H1 (cell line): Measurements from ENCODE around the gene GALNT2. TPM values are rescaled to one million over a fixed set of nuclear protein-coding genes. Genes with fewer than 3 reads are reported as not detected.

Experiments used
- CTCF ChIA-PET: fragments of 300-600 bp; sonication (Branson Sonifier 250); formaldehyde crosslinking; loops from one replicate; lab custom pipeline; 2021; ENCODE audit not compliant: partially characterized antibody; lab: Charles Lee
- POLR2A ChIA-PET: fragments of 300-600 bp; sonication (Branson Sonifier 250); formaldehyde crosslinking; loops from one replicate; lab custom pipeline; 2021; ENCODE audit warnings: inconsistent platforms; ENCODE audit not compliant: partially characterized antibody; lab: Charles Lee
- DNase-seq, 2 experiments: peaks; one replicate each; pipeline versions ENCODE4 v3.0.0 to v3.0.0-alpha.2; 2010 to 2022; ENCODE audit warnings: low spot score in 2 of 2, low read depth in 1 of 2, mixed read lengths in 1 of 2
- FAIRE-seq: peaks from 2 replicates; lab custom pipeline; 2011; peaks lifted over from hg19 to GRCh38; lab: Jason Lieb, UNC
- H2AFZ ChIP-seq: 2 replicates; pipeline ENCODE4 v1.8.1; 2012; ENCODE audit warnings: low read length, inconsistent platforms
- H2AK5ac ChIP-seq: 2 replicates; pipeline ENCODE4 v1.6.1; 2013; ENCODE audit warnings: low read depth, low read length
- H2BK120ac ChIP-seq: replicated peaks from 2 replicates; pipeline ENCODE3; 2013; ENCODE audit warnings: low read depth, low read length, inconsistent platforms
- H2BK12ac ChIP-seq: 2 replicates; pipeline ENCODE4 v1.6.1; 2013; ENCODE audit warnings: low read depth, low read length
- H2BK15ac ChIP-seq: 2 replicates; pipeline ENCODE4 v1.6.1; 2013; ENCODE audit warnings: low read length
- H2BK20ac ChIP-seq: 2 replicates; pipeline ENCODE4 v1.6.1; 2013; ENCODE audit warnings: low read length
- H2BK5ac ChIP-seq: 2 replicates; pipeline ENCODE4 v1.6.1; 2013; ENCODE audit warnings: low read depth, low read length
- H3K14ac ChIP-seq: 2 replicates; pipeline ENCODE4 v1.6.1; 2013; ENCODE audit warnings: inconsistent platforms; ENCODE audit not compliant: insufficient read length
- H3K18ac ChIP-seq: 2 replicates; pipeline ENCODE4 v1.6.1; 2013; ENCODE audit warnings: low read length; ENCODE audit errors: extremely low read depth
- H3K23ac ChIP-seq: 2 replicates; pipeline ENCODE4 v1.6.1; 2013; ENCODE audit warnings: inconsistent platforms; ENCODE audit not compliant: insufficient read length
- H3K23me2 ChIP-seq: 2 replicates; pipeline ENCODE4 v1.6.1; 2013; ENCODE audit warnings: low read depth, low read length
- H3K27ac ChIP-seq: 2 replicates; pipeline ENCODE4 v1.6.1; 2011; ENCODE audit warnings: low read depth, low read length, inconsistent platforms
- H3K27me3 ChIP-seq, 4 experiments: replicated peaks in 1 of 4; 1 replicate in 1 of 4; 2 replicates in 3 of 4; pipeline versions ENCODE4 v1.6.1 to v1.8.1; 2011 to 2013; ENCODE audit warnings: low read length in 3 of 4, mild to moderate bottlenecking in 3 of 4, inconsistent platforms in 2 of 4, mixed read lengths in 2 of 4, moderate library complexity in 1 of 4; ENCODE audit not compliant: control insufficient read depth in 3 of 4, insufficient read depth in 3 of 4; ENCODE audit errors: extremely low read depth in 1 of 4
- H3K36me3 ChIP-seq, 4 experiments: 2 replicates each; pipeline versions ENCODE4 v1.6.1 to v1.8.1; 2011 to 2013; ENCODE audit warnings: mild to moderate bottlenecking in 4 of 4, low read length in 3 of 4, moderate library complexity in 2 of 4, control low read depth in 1 of 4, inconsistent platforms in 1 of 4; ENCODE audit not compliant: insufficient read depth in 4 of 4, control insufficient read depth in 2 of 4
- H3K4ac ChIP-seq: replicated peaks from 2 replicates; pipeline ENCODE3; 2013; ENCODE audit warnings: low read length, low read depth, mixed read lengths, inconsistent platforms; ENCODE audit not compliant: insufficient read length
- H3K4me1 ChIP-seq, 4 experiments: replicated peaks in 1 of 4; 1 replicate in 1 of 4; 2 replicates in 3 of 4; pipeline versions ENCODE4 v1.6.1 to v1.8.1; 2011 to 2013; ENCODE audit warnings: low read length in 3 of 4, inconsistent platforms in 2 of 4, mixed read lengths in 1 of 4; ENCODE audit not compliant: insufficient read depth in 4 of 4, control insufficient read depth in 3 of 4
- H3K4me2 ChIP-seq, 2 experiments: 2 replicates each; pipeline versions ENCODE4 v1.6.1 to v1.8.1; 2011 to 2013; ENCODE audit warnings: low read depth in 2 of 2, low read length in 2 of 2, control low read depth in 1 of 2, inconsistent platforms in 1 of 2, mild to moderate bottlenecking in 1 of 2; ENCODE audit not compliant: insufficient read depth in 1 of 2
- H3K4me3 ChIP-seq, 4 experiments: fragments of 200-600, 300-600 bp in 1 of 4; sonication (generic), shearing (Covaris generic), sonication (Bioruptor Twin) in 1 of 4; 2 replicates each; pipeline versions ENCODE4 v1.5.1 to v1.8.1; 2011 to 2016; ENCODE audit warnings: low read length in 4 of 4, low read depth in 3 of 4, control low read depth in 2 of 4, inconsistent platforms in 2 of 4, mild to moderate bottlenecking in 2 of 4, mixed read lengths in 1 of 4, moderate library complexity in 1 of 4; ENCODE audit not compliant: insufficient read depth in 2 of 4; ENCODE audit errors: extremely low read depth in 1 of 4
- H3K56ac ChIP-seq: replicated peaks from 2 replicates; pipeline ENCODE3; 2013; ENCODE audit warnings: low read depth, mild to moderate bottlenecking, mixed read lengths, low read length, inconsistent platforms; ENCODE audit not compliant: insufficient read length
- H3K79me1 ChIP-seq: 2 replicates; pipeline ENCODE4 v1.6.1; 2013; ENCODE audit warnings: low read depth, low read length, control low read depth
- H3K79me2 ChIP-seq, 2 experiments: 2 replicates each; pipeline versions ENCODE4 v1.6.1 to v1.8.1; 2012 to 2013; ENCODE audit warnings: low read length in 2 of 2, mild to moderate bottlenecking in 2 of 2, inconsistent platforms in 1 of 2; ENCODE audit not compliant: insufficient read depth in 2 of 2, control insufficient read depth in 1 of 2
- H3K9ac ChIP-seq, 4 experiments: replicated peaks in 1 of 4; 1 replicate in 1 of 4; 2 replicates in 3 of 4; pipeline versions ENCODE4 v1.6.1 to v1.8.1; 2011 to 2013; ENCODE audit warnings: low read depth in 3 of 4, low read length in 3 of 4, control low read depth in 2 of 4, mild to moderate bottlenecking in 2 of 4, moderate library complexity in 2 of 4, inconsistent platforms in 1 of 4; ENCODE audit errors: extremely low read depth in 1 of 4
- H3K9me3 ChIP-seq, 2 experiments: 2 replicates each; pipeline versions ENCODE4 v1.6.1 to v1.8.1; 2012 to 2013; ENCODE audit warnings: mild to moderate bottlenecking in 2 of 2, moderate library complexity in 2 of 2, control low read depth in 1 of 2, inconsistent platforms in 1 of 2, low read depth in 1 of 2, low read length in 1 of 2, mixed read lengths in 1 of 2; ENCODE audit not compliant: insufficient read depth in 2 of 2
- H4K20me1 ChIP-seq, 2 experiments: replicated peaks in 1 of 2; 2 replicates each; pipeline versions ENCODE3 to v1.8.1; 2011 to 2013; ENCODE audit warnings: inconsistent platforms in 2 of 2, low read length in 2 of 2, mild to moderate bottlenecking in 1 of 2; ENCODE audit not compliant: insufficient read depth in 2 of 2, control insufficient read depth in 1 of 2
- H4K5ac ChIP-seq: 2 replicates; pipeline ENCODE4 v1.6.1; 2013; ENCODE audit warnings: low read length, low read depth, mixed read lengths, inconsistent platforms; ENCODE audit not compliant: insufficient read length
- H4K8ac ChIP-seq: 2 replicates; pipeline ENCODE4 v1.8.0; 2013; ENCODE audit warnings: mild to moderate bottlenecking, moderate library complexity, low read length, inconsistent platforms; ENCODE audit not compliant: insufficient read depth; ENCODE audit errors: extremely low read depth
- H4K91ac ChIP-seq: replicated peaks from 2 replicates; pipeline ENCODE3; 2013; ENCODE audit warnings: low read length, mixed read lengths, inconsistent platforms; ENCODE audit not compliant: insufficient read length
- BACH1 ChIP-seq: IDR thresholded peaks from 2 replicates; pipeline ENCODE4 v1.6.1; 2012; ENCODE audit warnings: low read length, improper control_type of control experiment
- BCL11A ChIP-seq, 2 experiments: IDR thresholded peaks; one replicate each; pipeline ENCODE4 v1.6.1; 2011; ENCODE audit warnings: low read depth in 2 of 2, low read length in 2 of 2, mild to moderate bottlenecking in 2 of 2
- CBX5 ChIP-seq: fragments of 300-800, 300-1000 bp; sonication (generic); IDR thresholded peaks from 2 replicates; pipeline ENCODE4 v1.7.1; 2016; ENCODE audit warnings: antibody characterized with exemption, low read length, low read depth
- EGR1 ChIP-seq: IDR thresholded peaks from 2 replicates; pipeline ENCODE4 v1.6.1; 2011; ENCODE audit warnings: low read depth, low read length, borderline replicate concordance
- HDAC2 ChIP-seq, 2 experiments: fragments of 300-600 bp in 1 of 2; sonication (generic) in 1 of 2; IDR thresholded peaks; 2 replicates each; pipeline ENCODE4 v1.6.1; 2011 to 2012; ENCODE audit warnings: low read depth in 2 of 2, low read length in 2 of 2, mild to moderate bottlenecking in 2 of 2, moderate library complexity in 2 of 2, borderline replicate concordance in 1 of 2, inconsistent platforms in 1 of 2
- JUND ChIP-seq: IDR thresholded peaks from 2 replicates; pipeline ENCODE4 v1.6.1; 2011; ENCODE audit warnings: mild to moderate bottlenecking, improper control_type of control experiment, low read length
- MAFK ChIP-seq: IDR thresholded peaks from 2 replicates; pipeline ENCODE4 v1.6.1; 2012; ENCODE audit warnings: low read depth, mild to moderate bottlenecking, improper control_type of control experiment, low read length
- NANOG ChIP-seq: IDR thresholded peaks from 2 replicates; pipeline ENCODE4 v1.6.1; 2011; ENCODE audit warnings: low read length, low read depth, mild to moderate bottlenecking, inconsistent platforms; ENCODE audit not compliant: insufficient read depth, poor library complexity, severe bottlenecking
- NRF1 ChIP-seq: IDR thresholded peaks from 2 replicates; pipeline ENCODE4 v1.6.1; 2011; ENCODE audit warnings: mild to moderate bottlenecking, low read depth, low read length, improper control_type of control experiment
- RNF2 ChIP-seq: fragments of 200-900, 300-1000 bp; sonication (generic); IDR thresholded peaks from 2 replicates; pipeline ENCODE4 v1.7.1; 2016; ENCODE audit warnings: borderline replicate concordance, low read depth, mild to moderate bottlenecking, antibody characterized with exemption, low read length; ENCODE audit not compliant: poor library complexity, severe bottlenecking; ENCODE audit errors: missing control alignments
- SAP30 ChIP-seq: fragments of 300-600 bp; sonication (generic); IDR thresholded peaks from 2 replicates; pipeline ENCODE4 v1.7.1; 2012; ENCODE audit warnings: low read length, moderate library complexity, mild to moderate bottlenecking, inconsistent platforms; ENCODE audit not compliant: insufficient read depth, insufficient replicate concordance
- SP4 ChIP-seq: IDR thresholded peaks from 2 replicates; pipeline ENCODE4 v1.6.1; 2012; ENCODE audit warnings: low read length, inconsistent platforms
- SRF ChIP-seq: IDR thresholded peaks from 2 replicates; pipeline ENCODE4 v1.6.1; 2011; ENCODE audit warnings: mild to moderate bottlenecking, low read depth, low read length, moderate library complexity
- SUZ12 ChIP-seq: fragments of 200-600 bp; sonication (generic); IDR thresholded peaks from 2 replicates; pipeline ENCODE4 v1.6.1; 2012; ENCODE audit warnings: mild to moderate bottlenecking, inconsistent platforms, low read length, moderate library complexity, mixed read lengths
- WGBS, 2 experiments: shearing (Covaris generic) in 1 of 2; methylation state at CpG; one replicate each; pipeline versions ENCODE4 v1.1.6 to v1.1.7; 2013 to 2015; ENCODE audit warnings: low lambda C conversion rate in 2 of 2, mixed read lengths in 2 of 2, inconsistent platforms in 1 of 2, low coverage in 1 of 2, missing lambda C conversion rate in 1 of 2; ENCODE audit not compliant: insufficient replicate concordance in 2 of 2, insufficient coverage in 1 of 2, insufficient read length in 1 of 2; ENCODE audit errors: extremely low coverage in 1 of 2, missing lambda C conversion rate in 1 of 2; 5-methylcytosine and 5-hydroxymethylcytosine counted together
- polyA plus RNA-seq, 7 experiments: library from polyadenylated mRNA; depleted of rRNA in 3 of 7; stranded (reverse) in 5 of 7; unstranded in 2 of 7; fragments of >200 nt in 5 of 7; fragments of 200-250 nt in 2 of 7; gene quantifications; 1 replicate in 5 of 7; 2 replicates in 1 of 7; 4 replicates in 1 of 7; pipeline versions ENCODE4 v1.2.1 to v1.2.3, GENCODE V29; 2011 to 2013; ENCODE audit warnings: missing spikeins in 2 of 7, mixed read lengths in 2 of 7
- total RNA-seq: library from RNA; stranded (reverse); fragmentation: NEBNext Ultra II Directional; extraction: Animal tissue kit (Norgen Biotek cat#: 25700); gene quantifications from 2 replicates; pipeline ENCODE4 v1.2.1, GENCODE V29; 2021

Gene GALNT2
- total and polyA plus RNA-seq, 2 of the 8 experiments (the other 6 are each of a cell fraction or from before 2014, with no cell fraction given): 34.5 to 75.3 TPM

GRCh38 chr1:230308039-230308438 lies 241.0 kb downstream of the GALNT2 start:
- H2AK5ac ChIP-seq: no peak overlapping the region
- ChIA-PET POLR2A (no interaction called here), CTCF (interaction anchor here (1.1 to 1.2 kb wide), 5 partner anchors 8 to 647 kb away, joined by 3 to 5 read pairs (median 4); no protein-coding TSS in a partner anchor)
- no peak overlapping the region for H3K4me3 ChIP-seq
- no peak overlapping the region for H2AFZ ChIP-seq
- H3K36me3 ChIP-seq: no peaks in the 10 kb centered on the region
- H3K14ac ChIP-seq: no peak overlapping the region
- no peak for DNase-seq
- FAIRE-seq: no peak
- no peak overlapping the region for H2BK120ac ChIP-seq
- no peaks in the 10 kb centered on the region for H3K27me3 ChIP-seq
- no peak overlapping the region for H3K56ac ChIP-seq
- H3K9me3 ChIP-seq: no peaks in the 10 kb centered on the region
- H3K9ac ChIP-seq: no peak overlapping the region
- no peak overlapping the region for H3K27ac ChIP-seq
- H3K79me1 ChIP-seq: no peaks in the 10 kb centered on the region
- no peaks in the 10 kb centered on the region for H3K23me2 ChIP-seq
- 86% methylated on average over 8 of the region's 8 CpGs; no CpG with 5 or more reads in 1 of the 2 experiments for WGBS, 2 experiments
- no peak overlapping the region for H3K23ac ChIP-seq
- no peaks in the 10 kb centered on the region for H4K20me1 ChIP-seq
- H2BK5ac ChIP-seq: no peak overlapping the region
- peaks cover 0 to 2% (median 0%) of the 10 kb centered on the region in 4 experiments; a peak in 1 of 7 replicates for H3K4me1 ChIP-seq
- H2BK15ac ChIP-seq: no peak overlapping the region
- no peak overlapping the region; the same call in 1 of the 2 replicates for H4K8ac ChIP-seq
- no peak overlapping the region for H4K5ac ChIP-seq
- no peak overlapping the region for H2BK20ac ChIP-seq
- H3K4ac ChIP-seq: no peak overlapping the region
- H2BK12ac ChIP-seq: no peak overlapping the region
- no peaks in the 10 kb centered on the region for H3K79me2 ChIP-seq
- H3K18ac ChIP-seq: no peak overlapping the region
- H3K4me2 ChIP-seq: no peak overlapping the region
- no peak overlapping the region for H4K91ac ChIP-seq
- no peak for TF ChIP-seq CBX5
- TF ChIP-seq JUND: no peak
- TF ChIP-seq BCL11A (IDR thresholded peaks at IDR 0.05; ENCODE audit: low read depth in 2 of 2, low read length in 2 of 2): no peak
- no peak for TF ChIP-seq HDAC2 (IDR thresholded peaks at IDR 0.05; ENCODE audit: borderline replicate concordance in 1 of 2, low read depth in 2 of 2, low read length in 2 of 2)
- no peak for TF ChIP-seq SAP30
- TF ChIP-seq RNF2: no peak
- no peak for TF ChIP-seq BACH1
- TF ChIP-seq SP4: no peak
- TF ChIP-seq EGR1: no peak
- TF ChIP-seq SUZ12: no peak
- TF ChIP-seq NRF1: no peak
- TF ChIP-seq SRF: no peak
- TF ChIP-seq NANOG: no peak
- TF ChIP-seq MAFK: no peak
